HG03439 (cell line): Measurements from ENCODE around the gene NEB.

Experiments used
- ATAC-seq: cut with Tn5 transposase; IDR thresholded peaks from one replicate; pipeline ENCODE4 v1.9.1; 2021; ENCODE audit warnings: mild to moderate bottlenecking, moderate library complexity; ENCODE audit not compliant: unreplicated experiment

The NEB gene, protein sequence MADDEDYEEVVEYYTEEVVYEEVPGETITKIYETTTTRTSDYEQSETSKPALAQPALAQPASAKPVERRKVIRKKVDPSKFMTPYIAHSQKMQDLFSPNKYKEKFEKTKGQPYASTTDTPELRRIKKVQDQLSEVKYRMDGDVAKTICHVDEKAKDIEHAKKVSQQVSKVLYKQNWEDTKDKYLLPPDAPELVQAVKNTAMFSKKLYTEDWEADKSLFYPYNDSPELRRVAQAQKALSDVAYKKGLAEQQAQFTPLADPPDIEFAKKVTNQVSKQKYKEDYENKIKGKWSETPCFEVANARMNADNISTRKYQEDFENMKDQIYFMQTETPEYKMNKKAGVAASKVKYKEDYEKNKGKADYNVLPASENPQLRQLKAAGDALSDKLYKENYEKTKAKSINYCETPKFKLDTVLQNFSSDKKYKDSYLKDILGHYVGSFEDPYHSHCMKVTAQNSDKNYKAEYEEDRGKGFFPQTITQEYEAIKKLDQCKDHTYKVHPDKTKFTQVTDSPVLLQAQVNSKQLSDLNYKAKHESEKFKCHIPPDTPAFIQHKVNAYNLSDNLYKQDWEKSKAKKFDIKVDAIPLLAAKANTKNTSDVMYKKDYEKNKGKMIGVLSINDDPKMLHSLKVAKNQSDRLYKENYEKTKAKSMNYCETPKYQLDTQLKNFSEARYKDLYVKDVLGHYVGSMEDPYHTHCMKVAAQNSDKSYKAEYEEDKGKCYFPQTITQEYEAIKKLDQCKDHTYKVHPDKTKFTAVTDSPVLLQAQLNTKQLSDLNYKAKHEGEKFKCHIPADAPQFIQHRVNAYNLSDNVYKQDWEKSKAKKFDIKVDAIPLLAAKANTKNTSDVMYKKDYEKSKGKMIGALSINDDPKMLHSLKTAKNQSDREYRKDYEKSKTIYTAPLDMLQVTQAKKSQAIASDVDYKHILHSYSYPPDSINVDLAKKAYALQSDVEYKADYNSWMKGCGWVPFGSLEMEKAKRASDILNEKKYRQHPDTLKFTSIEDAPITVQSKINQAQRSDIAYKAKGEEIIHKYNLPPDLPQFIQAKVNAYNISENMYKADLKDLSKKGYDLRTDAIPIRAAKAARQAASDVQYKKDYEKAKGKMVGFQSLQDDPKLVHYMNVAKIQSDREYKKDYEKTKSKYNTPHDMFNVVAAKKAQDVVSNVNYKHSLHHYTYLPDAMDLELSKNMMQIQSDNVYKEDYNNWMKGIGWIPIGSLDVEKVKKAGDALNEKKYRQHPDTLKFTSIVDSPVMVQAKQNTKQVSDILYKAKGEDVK (N-terminal part only)

DNA sequence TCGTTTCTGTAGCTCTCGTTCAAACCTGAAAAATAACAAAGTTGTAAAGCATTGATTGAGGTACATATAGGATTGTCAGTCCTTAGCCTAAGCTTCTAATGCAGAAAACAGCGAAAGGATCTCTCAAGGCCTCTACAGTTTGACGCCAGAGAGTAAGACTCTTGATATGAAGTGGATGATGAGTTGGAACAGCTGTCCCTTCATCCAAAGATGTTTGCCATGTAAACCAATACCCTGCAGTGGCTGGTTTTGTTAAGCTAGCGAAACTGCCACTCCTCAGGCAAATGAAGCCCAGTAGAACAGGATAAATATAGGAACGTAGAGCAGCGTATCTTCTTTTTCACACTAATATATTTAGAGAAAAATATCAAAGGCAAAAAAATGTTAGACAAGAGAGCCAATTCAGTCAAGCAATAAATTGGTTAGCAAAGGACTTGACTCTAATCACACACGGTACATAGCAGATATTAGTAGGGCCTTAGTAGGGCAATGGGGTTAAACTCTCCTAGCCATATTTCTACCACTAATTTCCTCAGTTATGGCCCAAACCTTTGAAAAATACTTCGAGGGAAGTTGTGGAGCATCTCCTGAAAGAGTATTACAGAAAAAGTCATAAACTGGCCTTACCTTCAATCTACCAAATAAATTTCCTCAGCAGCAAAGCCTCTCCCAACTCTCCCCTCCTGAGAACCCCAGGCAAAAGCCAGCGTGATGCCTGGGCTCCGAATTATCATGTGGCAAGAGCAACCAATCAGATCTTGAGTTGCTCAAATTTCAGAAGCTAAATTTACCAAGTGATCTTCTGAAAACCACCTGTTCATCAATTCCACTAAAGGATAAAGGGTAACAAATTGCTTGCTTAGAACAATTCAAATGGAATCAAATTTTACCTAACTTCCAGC lies at the start of gene NEB:
TSS of gene NEB (minus strand) at position 706 of the 902 bp plus-strand sequence. CDS start 1,320 bp downstream, outside the sequence.
- no peak for ATAC-seq

DNA sequence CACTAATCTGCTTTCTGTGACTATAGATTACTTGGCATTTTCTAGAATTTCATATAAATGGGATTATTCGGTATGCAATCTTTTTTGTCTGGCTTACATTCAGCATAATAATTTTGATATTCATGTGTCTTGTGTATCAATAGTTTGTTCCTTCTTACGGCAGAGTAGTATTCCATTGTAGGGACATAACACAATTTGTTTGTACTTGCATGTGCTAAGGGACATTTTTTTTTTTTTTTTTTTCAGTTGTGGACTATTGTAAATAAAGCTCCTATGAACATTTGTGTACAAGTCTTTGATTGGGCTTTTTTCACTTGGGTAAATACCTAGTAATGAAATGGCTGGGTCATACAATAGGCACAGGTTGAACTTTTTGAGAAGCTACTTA lies 48.9 kb upstream of the NEB start:
- ATAC-seq = no peak

DNA sequence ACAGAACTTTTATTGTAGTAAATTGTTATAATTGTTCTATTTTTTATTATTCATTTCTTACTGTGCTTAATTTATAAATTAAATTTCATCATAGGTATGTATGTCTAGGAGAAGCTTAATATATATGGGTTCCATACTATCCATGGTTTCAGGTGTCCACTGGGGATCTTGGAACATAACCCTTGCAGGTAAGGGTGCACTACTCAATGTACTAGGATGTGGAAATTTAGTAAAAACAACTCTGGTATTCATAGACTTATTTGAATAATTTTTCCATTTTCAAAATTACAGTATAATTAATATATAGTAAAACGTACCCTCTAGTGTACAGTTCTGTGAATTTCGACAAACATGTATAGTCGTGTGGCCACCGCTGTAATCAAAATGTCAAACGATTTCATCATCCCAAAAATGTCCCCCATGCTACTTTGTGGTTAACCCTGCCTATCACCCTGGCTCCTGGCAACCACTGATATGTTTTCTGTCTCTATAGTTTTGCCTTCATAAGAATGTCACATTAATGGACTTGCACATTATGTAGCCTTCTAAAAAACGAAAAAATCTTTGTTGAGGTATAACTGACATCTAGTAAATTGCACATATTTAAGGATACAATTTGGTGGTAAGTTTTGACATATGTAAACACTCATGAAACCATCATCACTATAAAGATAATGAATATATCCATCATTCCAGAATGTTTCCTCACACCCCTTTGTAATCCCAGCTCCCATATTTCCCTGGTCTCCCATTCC lies 48.3 kb upstream of the NEB start:
- ATAC-seq = no peak

DNA sequence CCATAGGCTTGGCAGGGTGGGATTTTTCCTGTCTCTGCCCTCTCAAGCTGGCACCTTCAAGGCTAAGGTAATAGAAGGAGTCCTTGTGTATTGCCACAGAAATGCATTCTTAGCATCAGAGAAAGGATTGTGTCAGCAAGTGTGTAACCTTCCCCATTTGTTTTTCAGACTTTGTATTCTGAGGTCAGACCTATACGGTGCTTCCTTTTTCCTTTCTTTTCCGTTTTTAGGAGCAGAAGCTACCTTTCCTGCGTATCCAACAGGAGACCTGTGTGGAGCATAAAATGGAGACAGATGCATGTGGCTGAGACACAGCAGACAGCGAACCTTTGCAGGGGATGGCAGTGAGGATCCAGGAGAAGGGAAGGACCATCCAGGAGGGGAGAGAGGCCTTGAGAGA lies 47.4 kb upstream of the NEB start:
- no peak for ATAC-seq

DNA sequence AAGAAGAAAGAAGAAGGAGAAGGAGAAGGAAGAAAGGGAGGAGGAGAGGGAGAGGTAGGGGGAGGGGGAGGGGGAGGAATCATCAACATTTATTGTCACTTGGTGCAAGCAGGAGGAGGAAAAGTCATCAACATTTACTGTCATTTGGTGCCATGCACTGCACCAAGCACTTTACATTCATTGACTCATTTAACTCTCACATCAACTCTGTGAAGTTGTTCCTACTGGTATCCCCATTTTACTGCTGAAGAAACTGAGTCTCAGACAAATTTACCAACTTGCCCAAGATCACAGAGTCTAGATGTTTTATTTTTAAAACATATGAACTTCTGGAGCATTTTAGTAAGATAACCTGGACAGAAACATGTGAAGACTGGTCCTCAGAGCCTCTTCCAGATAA lies 46.7 kb upstream of the NEB start:
- ATAC-seq = no peak

DNA sequence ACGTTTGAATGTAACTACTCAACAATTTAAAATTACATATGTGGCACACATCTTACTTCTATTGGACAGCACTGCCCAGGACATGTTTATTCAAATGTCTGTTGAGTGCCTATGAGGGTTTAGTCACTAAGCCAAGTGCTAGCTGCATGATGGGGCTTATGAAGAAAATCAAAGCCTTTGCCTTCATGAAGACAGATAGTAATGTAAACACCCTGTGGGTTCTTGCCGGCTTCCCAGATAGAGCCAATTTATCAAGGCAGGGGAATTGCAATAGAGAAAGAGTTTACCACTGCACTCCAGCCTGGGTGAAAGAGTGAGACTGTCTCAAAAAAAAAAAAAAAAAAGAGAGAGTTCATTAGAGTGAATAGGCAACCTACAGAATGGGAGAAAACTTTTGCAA lies 43.7 kb upstream of the NEB start:
- ATAC-seq = no peak

DNA sequence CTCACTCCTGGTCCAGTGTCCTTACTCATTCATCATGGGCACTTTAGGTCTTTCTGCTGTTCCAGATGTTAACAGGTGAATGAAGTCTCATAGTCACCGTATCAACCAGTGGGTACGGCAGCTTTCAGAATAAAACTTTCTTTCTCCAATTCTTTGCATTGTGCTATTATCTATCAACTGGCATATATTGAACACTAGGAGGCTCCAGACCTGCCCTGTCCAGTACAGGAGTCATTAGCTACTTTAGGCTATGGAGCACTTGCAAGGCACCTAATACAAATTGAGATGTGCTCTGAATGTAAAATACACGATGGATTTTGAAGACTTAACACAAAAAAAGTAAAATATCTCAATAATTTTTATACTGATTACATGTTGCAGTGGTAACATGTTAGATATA lies 43.2 kb upstream of the NEB start:
- no peak for ATAC-seq

DNA sequence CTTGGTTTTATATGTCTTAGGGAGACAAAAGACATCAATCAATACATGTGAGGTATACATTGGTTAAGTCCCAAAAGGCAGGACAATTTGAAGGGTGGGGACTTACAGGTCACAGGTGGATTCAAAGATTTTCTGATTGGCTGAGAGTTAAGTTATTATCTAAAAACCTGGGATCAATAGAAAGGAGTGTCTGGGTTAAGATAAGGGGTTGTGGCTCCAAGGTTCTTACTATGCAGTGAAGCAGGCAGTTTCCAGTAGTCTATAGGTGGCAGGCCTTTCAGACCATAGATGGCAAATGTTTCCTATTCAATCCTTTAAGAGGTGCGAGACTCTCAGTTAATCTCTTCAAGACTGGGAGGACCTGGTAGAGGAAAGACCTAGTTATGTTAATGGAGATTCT lies 42.1 kb upstream of the NEB start:
- ATAC-seq = no peak

DNA sequence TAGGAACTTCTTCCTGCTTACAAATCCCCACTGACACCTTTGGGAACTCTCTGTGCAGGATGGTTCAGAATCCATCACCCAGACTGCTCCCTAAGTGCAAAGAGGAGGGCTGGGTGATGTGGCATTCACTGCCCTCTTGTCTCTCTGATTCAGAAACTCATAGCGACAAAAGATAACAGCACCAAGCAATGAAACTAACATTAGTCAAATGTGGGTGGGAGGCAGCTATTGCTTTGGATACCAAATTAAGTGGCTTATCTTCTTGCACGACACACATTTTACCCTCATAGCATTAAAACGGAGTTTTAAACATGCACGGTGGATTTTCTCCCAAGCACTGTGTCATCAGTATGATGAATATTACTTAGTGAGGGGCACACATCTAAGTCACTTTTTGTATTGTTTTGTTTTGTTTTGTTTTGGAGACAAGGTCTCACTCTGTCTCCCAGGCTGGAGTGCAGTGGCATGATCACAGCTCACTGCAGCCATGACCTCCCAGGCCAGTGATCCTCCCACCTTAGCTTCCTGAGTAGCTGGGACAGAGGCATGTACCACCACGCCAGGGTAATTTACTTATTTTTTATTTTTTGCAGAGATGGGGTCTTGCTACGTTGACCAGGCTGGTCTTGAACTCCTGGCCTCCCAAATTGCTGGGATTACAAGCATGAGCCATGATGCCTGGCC lies 40.9 kb upstream of the NEB start:
- ATAC-seq = no peak

DNA sequence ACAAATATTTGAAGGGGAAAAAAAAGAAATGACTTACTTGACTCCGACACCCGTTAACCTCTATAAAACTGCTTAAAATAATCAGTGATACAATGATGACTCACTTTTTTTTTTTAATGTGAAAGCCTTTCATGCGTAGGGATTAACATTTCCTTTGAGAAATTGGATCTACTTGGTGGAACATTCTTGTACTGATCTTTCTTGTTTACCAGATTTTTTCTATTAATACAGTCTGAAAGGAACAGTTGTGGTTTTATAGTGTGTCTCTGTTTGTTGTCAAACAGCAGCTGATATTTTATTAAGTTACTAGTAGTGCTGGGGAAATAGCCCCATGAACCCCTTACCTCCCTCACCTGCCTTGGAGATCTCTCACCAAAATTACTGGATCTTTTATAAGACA lies 40.2 kb upstream of the NEB start:
- no peak for ATAC-seq

DNA sequence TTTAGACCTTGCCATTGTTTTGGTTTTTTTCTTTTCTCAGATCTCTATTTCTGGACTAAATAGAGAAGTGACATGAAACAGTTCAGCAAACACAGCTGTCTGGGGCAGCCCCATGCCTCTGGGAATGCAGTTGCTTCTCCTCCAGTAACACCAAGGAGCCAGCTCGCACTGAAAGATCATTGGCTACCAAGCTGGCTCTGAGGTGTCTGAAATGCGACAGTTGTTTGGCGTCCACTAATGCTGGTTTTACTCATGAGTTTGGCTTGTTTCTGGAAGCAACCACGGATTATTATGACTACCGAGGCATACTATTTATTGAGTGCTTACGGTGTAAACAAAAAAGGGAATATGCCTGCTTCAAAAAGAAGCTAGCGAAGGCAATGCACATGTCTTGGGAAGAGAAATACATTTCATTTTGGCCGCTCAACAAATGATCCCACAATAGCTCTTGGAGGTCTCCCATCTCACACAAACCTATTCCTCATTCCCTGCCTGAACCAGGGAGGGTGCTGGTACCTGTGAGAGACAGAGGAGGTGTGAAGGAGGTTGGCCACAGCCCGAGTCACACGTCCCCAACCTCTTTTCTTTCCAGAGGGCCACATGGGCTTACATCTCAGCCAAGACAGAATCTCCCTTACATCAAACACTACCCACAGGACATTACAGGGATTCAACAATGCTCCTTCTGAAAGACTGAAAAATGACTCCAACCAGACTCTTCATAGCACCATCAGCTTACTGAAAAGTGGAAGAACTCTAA lies 37.5 kb upstream of the NEB start:
- ATAC-seq = peak; percentile 97

DNA sequence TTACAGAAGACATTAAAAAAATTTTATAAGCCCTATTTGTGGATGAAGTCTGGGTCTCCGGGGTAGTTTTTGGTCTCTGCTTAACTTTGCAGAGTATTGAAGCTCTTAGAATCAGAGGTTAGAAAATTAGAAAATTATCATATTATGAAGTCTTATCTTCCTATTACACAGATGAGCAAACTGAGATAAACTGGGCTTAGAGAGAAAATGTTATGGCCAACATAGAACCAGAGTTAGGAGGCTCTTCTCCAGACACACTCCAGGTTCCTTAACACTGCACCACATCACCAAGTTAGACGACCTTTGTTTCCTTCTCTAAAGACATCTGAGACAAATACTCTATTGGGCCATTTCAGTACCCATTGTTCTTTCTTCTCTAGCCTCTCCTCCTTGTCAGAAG lies 36.7 kb upstream of the NEB start:
- no peak for ATAC-seq

DNA sequence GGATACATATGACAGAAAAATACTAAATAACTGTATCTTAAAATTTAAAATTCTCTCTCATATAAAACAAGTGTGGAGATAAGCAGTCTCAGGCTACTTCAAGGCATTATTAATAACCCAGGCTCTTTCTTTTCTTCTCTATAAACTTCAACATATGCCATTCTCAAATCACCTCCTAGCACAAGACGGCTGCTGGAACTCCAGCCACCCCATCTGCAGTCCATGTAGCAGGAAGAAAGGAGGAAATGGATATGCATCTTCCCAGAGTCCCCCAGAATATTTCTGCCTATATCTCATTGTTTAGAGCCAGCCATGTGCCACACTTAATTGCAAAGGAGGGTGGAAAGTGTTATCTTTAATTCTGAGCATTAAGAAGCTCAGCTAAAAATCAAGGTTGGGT lies 35.3 kb upstream of the NEB start:
- ATAC-seq = no peak

DNA sequence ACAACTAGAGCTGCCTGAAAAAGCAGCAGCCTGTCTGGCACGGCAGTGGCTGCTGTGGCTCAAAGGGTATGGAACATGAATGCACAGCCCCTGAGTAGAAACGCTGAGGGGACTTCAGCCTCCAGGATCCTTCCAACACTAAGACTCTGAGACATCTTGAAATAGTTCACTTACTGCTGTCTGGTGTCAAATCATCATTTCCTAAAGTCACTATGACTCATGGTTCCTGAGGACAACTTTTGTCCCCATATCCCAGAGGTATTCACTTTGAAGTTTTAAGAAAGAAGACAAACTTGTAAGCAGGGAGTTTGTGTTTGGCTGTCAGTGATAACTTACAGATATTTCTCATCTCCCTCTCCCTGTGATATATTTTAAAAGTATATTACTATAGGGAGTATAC lies 33.3 kb upstream of the NEB start:
- ATAC-seq = no peak

DNA sequence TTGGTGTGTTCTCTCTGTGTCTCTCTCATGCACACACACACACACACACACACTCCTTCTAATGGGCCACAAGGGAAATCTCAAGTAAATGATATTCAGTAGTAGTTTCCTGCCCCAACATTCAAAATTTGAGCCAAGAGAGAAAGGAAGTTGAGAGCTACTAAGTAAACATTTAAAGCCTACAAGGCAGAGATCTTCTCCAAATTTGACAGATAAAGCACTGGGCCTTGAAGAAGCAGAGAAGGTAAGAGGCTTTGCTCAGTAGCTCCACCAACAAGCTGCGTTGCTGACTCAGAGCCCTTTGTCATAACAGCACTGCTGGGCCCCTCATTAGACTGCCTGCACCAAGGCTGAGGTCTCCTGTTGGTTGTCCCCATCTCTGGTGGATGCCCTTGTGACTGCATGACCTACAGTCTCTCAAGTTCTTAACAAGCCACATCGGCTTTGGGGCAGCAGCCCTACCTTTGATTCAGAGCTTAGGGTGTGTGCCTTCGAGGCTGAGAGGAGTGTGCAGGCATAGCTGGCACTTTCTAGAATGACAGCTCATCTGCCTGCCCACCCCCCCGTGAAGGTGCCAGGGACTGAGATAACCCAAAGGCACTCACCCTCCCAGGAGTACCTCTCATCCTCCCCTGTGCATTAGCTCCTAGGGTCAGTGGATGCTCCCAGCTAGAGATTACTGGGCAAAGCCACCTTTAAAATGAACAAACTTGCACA lies 32.3 kb upstream of the NEB start:
- peak; percentile 50 for ATAC-seq

DNA sequence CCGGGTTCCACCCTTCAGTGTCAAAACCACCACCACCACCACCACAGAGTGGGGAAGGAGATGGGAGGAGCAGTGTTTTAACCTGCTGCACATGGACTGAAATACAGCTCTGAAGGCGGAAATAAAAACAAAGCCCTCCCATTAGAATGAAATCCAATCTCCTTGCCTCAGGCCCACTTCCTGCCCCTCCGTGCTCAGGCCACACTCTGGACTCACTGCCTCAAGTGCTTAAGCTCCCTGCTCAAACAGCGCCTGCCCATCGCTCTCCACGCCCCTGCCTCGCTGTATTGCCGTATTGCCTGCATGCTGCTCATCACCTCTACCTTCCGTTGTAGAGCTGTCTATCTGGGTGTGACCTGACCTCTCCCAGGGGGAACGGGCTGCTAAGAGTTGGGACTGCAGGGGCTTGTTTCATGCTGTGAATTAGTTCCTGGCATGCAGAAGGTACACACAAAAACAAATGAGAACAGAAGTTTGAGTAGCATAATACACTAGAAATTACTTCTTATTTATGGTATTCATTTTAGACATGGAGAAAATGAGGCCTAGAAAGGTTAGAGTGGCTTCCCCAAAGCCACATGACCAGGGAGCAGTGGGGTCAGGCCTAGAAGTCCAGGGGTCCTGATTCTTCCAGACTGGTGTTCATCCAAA lies 31.6 kb upstream of the NEB start:
- ATAC-seq = no peak

DNA sequence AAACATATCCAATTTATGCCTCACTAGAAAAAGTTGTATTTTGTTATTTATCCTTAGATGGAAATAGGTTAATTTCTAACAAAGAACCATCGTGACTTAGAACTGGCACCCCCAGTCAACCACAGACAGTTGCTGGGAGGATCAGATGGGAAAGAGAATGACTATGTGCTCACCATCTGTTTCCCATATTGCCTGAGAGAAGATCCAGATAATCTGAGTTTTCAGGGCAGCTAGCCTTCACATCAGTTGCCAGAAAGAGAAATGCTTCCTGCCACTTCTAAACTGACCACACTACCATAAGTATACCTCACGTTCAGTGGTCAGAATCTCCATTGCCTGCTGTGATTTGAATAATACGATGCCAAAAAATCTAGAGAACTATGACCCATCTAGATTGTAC lies 28.4 kb upstream of the NEB start:
- ATAC-seq = no peak
